ENCODE measurements around the gene NUDT16L1.

- TF ChIP-seq MZF1 (CRISPR knock-in tag; IDR thresholded peaks at IDR 0.05; ENCODE audit: borderline replicate concordance) = no peak
- TF ChIP-seq PCBP1 (IDR thresholded peaks at IDR 0.05; ENCODE audit: borderline replicate concordance, low read depth, low read length) = no peak
- no peak for TF ChIP-seq HOXA3 (CRISPR knock-in tag; IDR thresholded peaks at IDR 0.05)
- no peak for TF ChIP-seq SMARCE1 (IDR thresholded peaks at IDR 0.05; ENCODE audit: borderline replicate concordance)
- TF ChIP-seq AGO2 (optimal IDR thresholded peaks at IDR 0.05; ENCODE audit: low read depth, low read length) = no peak
- no peak for TF ChIP-seq UBTF (CRISPR knock-in tag; IDR thresholded peaks at IDR 0.05)
These were observed 37.6 kb upstream of the NUDT16L1 start for GRCh38 chr16:4655801-4656200.

All from HepG2 (cell line).